GM21381 (cell line): Measurements from ENCODE around the gene DNASE1L2.
A peak's percentile ranks its signal among the peaks of the same experiment; 100 is the strongest.
"Not testable (repeated sequence)": the region's sequence is repeated elsewhere in the genome, so short reads cannot be mapped to it uniquely, and the experiment has no call there.

Source experiments
- ATAC-seq: cut with Tn5 transposase; IDR thresholded peaks from one replicate; pipeline ENCODE4 v1.9.1; 2021; ENCODE audit warnings: mild to moderate bottlenecking, moderate library complexity; ENCODE audit not compliant: unreplicated experiment

Gene DNASE1L2

GRCh38 chr16:2203119-2203688 is 33.0 kb upstream of the DNASE1L2 start:
- not testable (repeated sequence) for ATAC-seq

GRCh38 chr16:2204416-2205103 is 31.7 kb upstream of the DNASE1L2 start:
- ATAC-seq: no peak

- ATAC-seq: peak; percentile 71
These were observed 30.9 kb upstream of the DNASE1L2 start, which contains the start of gene MLST8 for GRCh38 chr16:2205104-2205966. Gene MLST8 (plus strand): TSS chr16:2205454. CDS start chr16:2206086, 632 bp downstream.

- peak; percentile 10 for ATAC-seq
These were observed 30.3 kb upstream of the DNASE1L2 start for GRCh38 chr16:2205967-2206313.

GRCh38 chr16:2206420-2206779 is 29.8 kb upstream of the DNASE1L2 start:
- no peak for ATAC-seq

- no peak for ATAC-seq
These were observed 29.3 kb upstream of the DNASE1L2 start for GRCh38 chr16:2206780-2207433.

- no peak for ATAC-seq
These were observed 28.4 kb upstream of the DNASE1L2 start for GRCh38 chr16:2207872-2208271.

GRCh38 chr16:2208308-2208707 is 27.9 kb upstream of the DNASE1L2 start:
- no peak for ATAC-seq

GRCh38 chr16:2208772-2209171 is 27.5 kb upstream of the DNASE1L2 start:
- no peak for ATAC-seq

- ATAC-seq: no peak
These were observed 26.8 kb upstream of the DNASE1L2 start for GRCh38 chr16:2209258-2210008.

GRCh38 chr16:2210009-2210332 is 26.3 kb upstream of the DNASE1L2 start:
- ATAC-seq: no peak

- no peak for ATAC-seq
These were observed 25.6 kb upstream of the DNASE1L2 start, which contains the start of gene BRICD5 for GRCh38 chr16:2210386-2211365. Gene BRICD5 (minus strand): TSS chr16:2210863. CDS start chr16:2210833, 30 bp downstream.

- ATAC-seq: no peak
These were observed 24.3 kb upstream of the DNASE1L2 start for GRCh38 chr16:2211923-2212347.

GRCh38 chr16:2212362-2213324 is 23.6 kb upstream of the DNASE1L2 start:
- ATAC-seq: no peak

- peak; percentile 1 for ATAC-seq
These were observed 22.2 kb upstream of the DNASE1L2 start for GRCh38 chr16:2213817-2214718.

- peak; percentile 78 for ATAC-seq
These were observed 21.6 kb upstream of the DNASE1L2 start, which contains the start of gene PGP for GRCh38 chr16:2214719-2214968. Gene PGP (minus strand): TSS chr16:2214840. CDS start chr16:2214777, 63 bp downstream.

- ATAC-seq: no peak
These were observed 19.9 kb upstream of the DNASE1L2 start for GRCh38 chr16:2216330-2216729.
